ENCODE measurements around the gene CXCR6. TPM values are rescaled to one million over a fixed set of nuclear protein-coding genes. Genes with fewer than 3 reads are reported as not detected.

Gene CXCR6
- total RNA-seq: not detected in 2 replicates

GRCh38 chr3:45943207-45943846, at the start of gene CXCR6:
Gene CXCR6, plus strand, starts transcription at chr3:45943464. Its CDS starts 3,018 bp downstream, at chr3:45946482.

GRCh38 chr3:45995236-45996192, 52.2 kb downstream of the CXCR6 start, which contains the start of gene FYCO1:
Gene FYCO1, minus strand, starts transcription at chr3:45995824. Its CDS starts 10,914 bp downstream, at chr3:45984910.

Other genes starting within 250 kb of the CXCR6 start
- 0.14 and 0.34 TPM in 2 replicates for gene SLC6A20, start 146.9 kb upstream of the CXCR6 start, total RNA-seq
- 10.6 and 17.5 TPM in 2 replicates for gene LZTFL1, start 101.3 kb upstream of the CXCR6 start, total RNA-seq
- not detected in 2 replicates for gene CCR9, start 56.9 kb upstream of the CXCR6 start, total RNA-seq
- 16.1 and 32.1 TPM in 2 replicates for gene FYCO1, start 52.4 kb downstream of the CXCR6 start, total RNA-seq
- not detected in 2 replicates for gene XCR1, start 84.0 kb downstream of the CXCR6 start, total RNA-seq

All from nasal cavity respiratory epithelium epithelial cell of viscerocranial mucosa (primary cell).